Choroid plexus epithelial cell (primary cell): ENCODE measurements around the gene CCL11.

Experiments
- DNase-seq: peaks from one replicate; pipeline ENCODE4 v3.0.0-alpha.2; 2010; ENCODE audit warnings: low read depth
- H3K4me3 ChIP-seq: 2 replicates; pipeline ENCODE4 v1.5.1; 2011; ENCODE audit warnings: low read depth, mild to moderate bottlenecking, control low read depth, low read length, moderate library complexity
- TF ChIP-seq, protein P1 (sequence below): conservative IDR thresholded peaks from 2 replicates; pipeline ENCODE4 v1.5.1; 2011; ENCODE audit warnings: low read depth, mild to moderate bottlenecking, control low read depth, inconsistent platforms, low read length, moderate library complexity

CCL11 gene

DNA sequence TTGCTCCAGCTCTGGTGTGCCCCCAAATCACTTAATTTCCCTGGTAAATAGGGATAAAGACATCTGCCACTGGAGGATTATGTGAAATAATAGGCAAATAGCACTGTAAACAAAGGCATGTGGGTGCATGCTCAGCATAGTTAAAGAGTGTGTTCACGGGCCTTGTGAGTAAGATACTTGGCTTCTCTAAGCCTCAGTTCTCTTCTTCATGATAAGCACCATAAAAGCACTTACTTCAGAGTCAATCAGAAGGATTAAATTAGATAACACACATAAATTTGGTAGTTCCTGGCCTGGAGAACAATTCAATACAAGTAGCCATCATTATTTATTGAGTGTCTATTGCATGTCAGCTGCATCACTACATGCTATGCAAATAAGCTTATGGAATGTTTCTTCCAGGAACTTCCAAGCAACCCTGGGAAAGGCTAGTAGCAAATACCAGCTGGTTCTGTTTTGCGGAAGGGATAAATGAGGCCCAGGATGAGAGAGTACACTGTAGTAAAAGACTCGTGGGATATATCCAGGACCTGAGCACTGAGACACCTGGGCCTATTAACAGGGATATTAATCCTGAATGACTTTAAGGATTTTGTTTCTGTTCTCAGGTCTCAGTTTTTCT is 14.5 kb downstream of the CCL11 start:
- TF ChIP-seq, protein P1, sequence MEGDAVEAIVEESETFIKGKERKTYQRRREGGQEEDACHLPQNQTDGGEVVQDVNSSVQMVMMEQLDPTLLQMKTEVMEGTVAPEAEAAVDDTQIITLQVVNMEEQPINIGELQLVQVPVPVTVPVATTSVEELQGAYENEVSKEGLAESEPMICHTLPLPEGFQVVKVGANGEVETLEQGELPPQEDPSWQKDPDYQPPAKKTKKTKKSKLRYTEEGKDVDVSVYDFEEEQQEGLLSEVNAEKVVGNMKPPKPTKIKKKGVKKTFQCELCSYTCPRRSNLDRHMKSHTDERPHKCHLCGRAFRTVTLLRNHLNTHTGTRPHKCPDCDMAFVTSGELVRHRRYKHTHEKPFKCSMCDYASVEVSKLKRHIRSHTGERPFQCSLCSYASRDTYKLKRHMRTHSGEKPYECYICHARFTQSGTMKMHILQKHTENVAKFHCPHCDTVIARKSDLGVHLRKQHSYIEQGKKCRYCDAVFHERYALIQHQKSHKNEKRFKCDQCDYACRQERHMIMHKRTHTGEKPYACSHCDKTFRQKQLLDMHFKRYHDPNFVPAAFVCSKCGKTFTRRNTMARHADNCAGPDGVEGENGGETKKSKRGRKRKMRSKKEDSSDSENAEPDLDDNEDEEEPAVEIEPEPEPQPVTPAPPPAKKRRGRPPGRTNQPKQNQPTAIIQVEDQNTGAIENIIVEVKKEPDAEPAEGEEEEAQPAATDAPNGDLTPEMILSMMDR = no peak
- no peak overlapping the region for H3K4me3 ChIP-seq
- peak; percentile 70 for DNase-seq

DNA sequence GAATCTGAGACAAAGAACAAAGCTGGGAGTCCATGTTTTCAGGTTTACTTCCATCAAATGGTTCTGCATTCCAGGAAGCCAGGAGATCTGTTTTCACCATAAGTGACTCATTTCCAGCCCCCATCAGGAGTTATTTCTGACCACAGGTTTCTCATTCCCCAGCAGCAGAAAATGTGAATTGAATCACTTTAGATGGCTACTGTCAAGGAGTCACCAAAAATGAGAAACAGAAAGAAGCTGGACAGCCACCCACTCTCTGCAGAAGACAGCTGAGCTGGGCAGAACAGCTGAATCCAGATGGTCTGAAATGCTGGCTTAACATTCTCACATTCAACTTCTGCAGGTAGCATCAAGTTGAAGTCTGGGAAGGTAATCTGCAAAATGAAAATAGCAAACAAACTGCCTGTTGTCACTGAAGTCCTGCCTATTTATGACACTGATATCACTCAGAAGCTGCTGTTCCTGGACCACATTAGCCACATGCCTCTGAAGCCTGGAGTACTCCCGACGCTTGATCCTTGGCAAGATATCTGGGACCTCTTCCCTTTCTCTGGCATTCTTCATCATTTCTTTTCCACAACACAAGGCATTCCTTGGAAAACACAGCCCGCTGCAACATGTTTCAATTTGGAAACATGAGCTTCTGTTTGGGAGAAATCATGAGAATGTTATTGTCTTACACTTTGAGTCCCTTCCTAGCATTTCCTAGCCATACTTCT is 15.3 kb downstream of the CCL11 start:
- peak; percentile 58 for DNase-seq
- TF ChIP-seq, protein P1 = no peak
- H3K4me3 ChIP-seq = no peak overlapping the region

DNA sequence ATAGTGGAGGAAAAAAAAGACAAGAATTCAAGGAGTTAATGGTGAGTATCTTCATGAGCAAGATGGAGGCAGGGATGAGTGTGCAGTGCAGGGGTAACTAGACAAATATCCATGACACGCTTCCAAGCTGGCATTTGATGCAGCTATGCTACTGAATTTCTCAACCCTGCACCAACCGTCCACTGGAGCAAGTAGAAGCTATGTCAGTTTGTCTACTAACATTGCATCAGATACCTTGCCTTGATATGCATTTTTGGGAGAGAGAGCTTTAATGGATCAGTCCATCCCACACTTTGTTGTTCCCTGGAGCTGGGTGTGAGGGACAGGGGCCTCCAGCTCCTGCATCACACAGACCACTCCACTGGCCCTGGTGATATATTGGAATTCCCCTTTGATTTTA is 16.4 kb downstream of the CCL11 start:
- TF ChIP-seq, protein P1 = no peak
- DNase-seq = peak; percentile 8
- no peak overlapping the region for H3K4me3 ChIP-seq

DNA sequence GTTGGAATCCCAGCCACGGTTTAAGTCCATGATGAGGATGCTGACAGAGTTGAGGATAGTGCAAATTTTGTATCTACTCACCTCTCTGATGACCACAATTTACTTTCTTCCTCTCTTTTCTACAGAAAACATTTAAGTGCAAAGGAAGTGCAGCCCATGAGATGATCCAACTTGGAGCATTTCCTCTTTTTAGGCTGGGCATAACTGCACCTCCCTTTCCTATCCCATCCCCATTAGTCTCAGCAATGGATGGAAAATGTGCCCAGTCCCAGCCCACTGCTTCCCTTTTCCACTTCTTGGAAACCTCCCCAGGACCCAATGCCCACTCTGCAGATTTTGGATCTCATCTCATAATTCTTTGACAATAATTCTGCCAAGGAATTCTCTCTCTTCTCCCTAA is 17.1 kb downstream of the CCL11 start:
- no peak for DNase-seq
- TF ChIP-seq, protein P1 = no peak
- H3K4me3 ChIP-seq = no peak overlapping the region

DNA sequence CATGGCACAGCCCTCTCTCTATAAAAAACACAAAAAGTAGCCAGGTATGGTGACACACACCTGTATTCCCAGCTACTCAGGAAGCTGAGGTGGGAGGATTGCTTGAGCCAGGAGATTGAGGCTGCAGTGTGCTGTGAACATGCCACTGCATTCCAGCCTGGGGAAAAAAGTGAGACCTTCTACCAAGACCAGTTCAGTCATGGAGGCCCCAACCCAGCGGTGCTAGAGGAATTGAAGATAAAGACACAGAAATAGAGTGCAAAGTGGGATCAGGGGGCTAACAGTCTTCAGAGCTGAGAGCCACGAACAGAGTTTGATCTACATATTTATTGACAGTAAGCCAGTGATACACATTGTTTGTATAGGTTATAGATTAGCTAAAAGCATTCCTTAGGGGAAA is 18.1 kb downstream of the CCL11 start:
- TF ChIP-seq, protein P1 = no peak
- no peak overlapping the region for H3K4me3 ChIP-seq
- no peak for DNase-seq

DNA sequence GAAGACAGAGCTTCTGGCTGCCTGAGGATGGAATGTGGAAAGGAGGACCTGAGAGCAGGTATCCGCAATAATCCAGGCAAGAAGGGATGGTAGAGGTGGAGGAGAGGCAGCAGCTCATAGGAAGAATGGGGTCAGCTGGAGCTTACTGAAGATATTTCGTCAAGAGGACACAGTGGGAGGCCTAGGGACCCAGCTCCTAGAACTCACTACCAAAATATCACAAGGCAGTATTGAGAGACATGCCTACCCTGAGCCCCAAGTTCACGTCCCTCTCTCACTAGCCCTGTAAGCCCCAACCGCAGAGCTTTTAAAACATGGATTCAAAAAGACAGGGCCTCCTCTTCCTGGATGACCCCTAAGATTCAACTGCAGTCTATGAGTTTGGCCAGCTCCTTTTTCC is 19.5 kb downstream of the CCL11 start:
- H3K4me3 ChIP-seq = no peak overlapping the region
- TF ChIP-seq, protein P1 = no peak
- no peak for DNase-seq

DNA sequence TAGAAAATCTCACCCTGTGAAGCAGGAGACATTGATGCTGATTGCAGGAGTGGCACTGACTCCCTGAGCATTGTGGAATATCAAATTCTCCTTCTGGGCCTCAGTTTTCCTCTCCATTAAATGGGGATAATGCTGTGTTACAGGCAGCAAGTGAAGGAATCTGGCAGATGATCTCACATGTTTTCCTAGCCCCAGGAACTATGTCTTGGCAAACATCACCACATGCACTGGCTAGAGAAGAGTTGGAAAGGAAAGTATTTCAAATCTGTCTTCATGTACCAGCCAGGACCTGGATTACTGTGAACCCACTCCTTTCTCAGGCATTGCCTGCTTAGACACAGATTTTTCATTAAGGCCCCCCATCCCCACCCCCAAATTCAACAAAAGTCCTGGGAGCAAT is 20.1 kb downstream of the CCL11 start:
- peak; percentile 10 for DNase-seq
- no peak overlapping the region for H3K4me3 ChIP-seq
- TF ChIP-seq, protein P1 = no peak
